ENCODE results near the gene PSMD8. TPM values are rescaled to one million over a fixed set of nuclear protein-coding genes. Genes with fewer than 3 reads are reported as not detected.
A peak's percentile ranks its signal among the peaks of the same experiment; 100 is the strongest.

PSMD8 gene
- total and polyA plus RNA-seq, 11 donors: 186 to 690 (median 325) TPM

DNA sequence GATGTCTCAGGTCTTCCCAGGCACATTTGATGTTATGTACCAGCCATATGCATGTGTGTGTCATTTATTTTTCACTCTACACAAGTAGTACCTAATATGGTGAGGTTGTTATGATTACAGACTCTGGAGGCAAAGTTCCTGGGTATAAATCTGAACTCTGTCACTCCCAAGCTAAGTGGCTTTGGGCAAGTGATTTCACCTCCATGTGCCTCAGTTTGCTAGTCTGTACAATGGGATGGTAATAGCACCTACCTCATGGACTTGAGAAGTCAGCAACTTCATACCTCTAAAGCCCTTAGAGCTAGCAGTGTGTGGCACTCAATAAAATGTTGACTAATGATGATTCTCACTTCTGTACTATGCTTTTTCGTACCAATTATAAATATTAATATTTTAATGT is 42.6 kb upstream of the PSMD8 start:
- DNase-seq (no peak), ATAC-seq (no peak)
- 88 to 97% (median 88%) methylated on average over 1 of the region's 1 CpG for WGBS, 4 donors
- Histone ChIP-seq H3K4me1 (peaks cover 0 to 10% (median 2%) of the 10 kb centered on the region in 12 donors), H3K27me3 (no peaks in the 10 kb centered on the region), H3K27ac (no peak overlapping the region), H3K9me3 (no peaks in the 10 kb centered on the region), H3K4me3 (no peak overlapping the region), H3K36me3 (peaks cover 0 to 21% (median 16%) of the 10 kb centered on the region in 9 donors)
- intact Hi-C loops (cut with DNase I): loop anchor here in 6 of 10 donors (5.0 to 10.0 kb wide), 4 partner anchors 89 to 429 kb away; partner anchors contain the start of genes SIPA1L3 (in 4 of the 6) and WDR87 (in 4 of the 6)
- TF ChIP-seq POLR2A (IDR thresholded peaks at IDR 0.05): no peak
- TF ChIP-seq CTCF (IDR thresholded peaks at IDR 0.05): no peak

- ATAC-seq (no peak), DNase-seq (no peak)
- 90 to 94% (median 92%) methylated on average over 9 of the region's 9 CpGs for WGBS, 4 donors
- Histone ChIP-seq H3K4me3 (no peak overlapping the region), H3K4me1 (peaks cover 0 to 12% (median 8%) of the 10 kb centered on the region in 12 donors), H3K27me3 (no peaks in the 10 kb centered on the region), H3K36me3 (peaks cover 0 to 6% (median under 1%) of the 10 kb centered on the region in 9 donors), H3K9me3 (no peaks in the 10 kb centered on the region), H3K27ac (no peak overlapping the region)
- TF ChIP-seq POLR2A (IDR thresholded peaks at IDR 0.05): no peak
- TF ChIP-seq CTCF (IDR thresholded peaks at IDR 0.05): no peak
- intact Hi-C loops (cut with DNase I): loop anchor here in 6 of 10 donors (5.0 to 10.0 kb wide), 4 partner anchors 91 to 431 kb away; partner anchors contain the start of genes SIPA1L3 (in 4 of the 6) and WDR87 (in 4 of the 6)
Measured at GRCh38 chr19:38333245-38333644, 41.1 kb upstream of the PSMD8 start.

DNA sequence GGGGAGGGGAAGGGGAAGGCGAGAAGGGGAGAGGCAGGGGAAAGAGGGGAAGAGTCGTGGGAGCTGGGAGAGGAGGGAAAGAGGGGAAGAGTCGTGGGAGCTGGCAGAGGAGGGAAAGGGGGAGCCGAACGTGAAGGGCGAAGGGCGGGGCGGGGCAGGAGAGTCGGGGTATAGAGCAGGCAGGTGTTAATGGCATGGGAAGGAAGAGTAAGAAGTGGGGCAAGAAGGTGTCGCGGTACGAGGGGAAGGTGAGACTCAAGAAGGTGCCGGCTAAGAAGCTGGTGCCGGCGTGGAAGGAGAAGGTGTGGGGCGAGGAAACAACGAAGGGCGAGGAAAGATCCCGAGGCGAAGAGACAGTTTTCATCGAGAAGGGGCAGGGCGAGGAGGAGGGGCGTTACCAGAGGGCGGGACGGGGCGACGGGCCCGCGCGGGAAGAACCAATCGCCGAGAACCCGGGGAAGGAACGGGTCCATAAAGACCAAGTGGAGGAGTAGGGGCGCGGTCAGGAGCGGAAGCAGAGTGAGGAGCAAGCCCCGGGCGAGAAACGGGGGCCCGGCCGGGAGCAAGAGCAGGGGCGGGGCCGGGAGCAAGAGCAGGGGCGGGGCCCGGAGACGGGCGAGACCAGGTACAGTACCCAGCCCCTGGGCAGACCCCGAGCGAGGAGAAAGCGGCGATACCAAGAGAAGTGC is 38.3 kb upstream of the PSMD8 start:
- peaks cover 0 to 12% (median 8%) of the 10 kb centered on the region in 12 donors for H3K4me1 ChIP-seq
- ATAC-seq: peak; percentile 91 to 94 (median 92)
- H3K9me3 ChIP-seq: no peaks in the 10 kb centered on the region
- intact Hi-C loops (cut with DNase I): loop anchor here (1.0 to 10.0 kb wide), 14 partner anchors 20 to 431 kb away; partner anchors contain the start of genes PSMD8 (in 8 of the 10), SIPA1L3 (in 6 of the 10) and WDR87 (in 6 of the 10)
- H3K27me3 ChIP-seq: no peaks in the 10 kb centered on the region
- peak; percentile 94 to 98 (median 97) for DNase-seq
- H3K36me3 ChIP-seq: peaks cover 0 to 9% (median 0%) of the 10 kb centered on the region in 9 donors
- TF ChIP-seq CTCF (IDR thresholded peaks at IDR 0.05) (no peak), POLR2A (IDR thresholded peaks at IDR 0.05) (peak in 1 of 2 donors; percentile 36)
- 0 to 1% (median 1%) methylated on average over 52 of the region's 52 CpGs for WGBS, 4 donors
- peak overlapping the region; percentile 85 to 98 (median 93) for H3K27ac ChIP-seq
- H3K4me3 ChIP-seq: peak overlapping the region; percentile 35 to 94 (median 74)

All from heart left ventricle (tissue), 16 donors.